Keratinocyte (primary cell): Measurements from ENCODE around the gene NUP210L. TPM values are rescaled to one million over a fixed set of nuclear protein-coding genes. Genes with fewer than 3 reads are reported as not detected.

ENCODE experiments used
- DNase-seq: peaks from one replicate; pipeline ENCODE4 v3.0.0-alpha.2; 2011; ENCODE audit warnings: low read depth, missing footprints, low spot score
- FAIRE-seq: peaks from 2 replicates; lab custom pipeline; 2011; peaks lifted over from hg19 to GRCh38; lab: Jason Lieb, UNC
- H2AFZ ChIP-seq: 2 replicates; pipeline ENCODE4 v1.6.0; 2012; ENCODE audit warnings: low read length, control low read depth, inconsistent platforms; ENCODE audit not compliant: control insufficient read depth
- H3K27ac ChIP-seq: 2 replicates; pipeline ENCODE4 v1.5.1; 2011; ENCODE audit warnings: low read length; ENCODE audit not compliant: control insufficient read depth, insufficient read depth
- H3K27me3 ChIP-seq: 3 replicates; pipeline ENCODE4 v1.6.0; 2011; ENCODE audit warnings: low read length; ENCODE audit not compliant: control insufficient read depth, insufficient read depth; ENCODE audit errors: extremely low read depth
- H3K36me3 ChIP-seq, 2 experiments: 2 replicates in 1 of 2; 3 replicates in 1 of 2; pipeline ENCODE4 v1.5.1; 2011; ENCODE audit warnings: low read length in 2 of 2, mild to moderate bottlenecking in 1 of 2; ENCODE audit not compliant: control insufficient read depth in 2 of 2, insufficient read depth in 2 of 2; ENCODE audit errors: extremely low read depth in 1 of 2
- H3K4me1 ChIP-seq: 3 replicates; pipeline ENCODE4 v1.5.1; 2011; ENCODE audit warnings: low read length; ENCODE audit not compliant: control insufficient read depth, insufficient read depth; ENCODE audit errors: extremely low read depth
- H3K4me2 ChIP-seq: 3 replicates; pipeline ENCODE4 v1.6.0; 2011; ENCODE audit warnings: low read depth, low read length; ENCODE audit not compliant: control insufficient read depth, insufficient read depth; ENCODE audit errors: extremely low read depth
- H3K4me3 ChIP-seq, 3 experiments: fragments of 200-600 bp in 1 of 3; sonication (generic) in 1 of 3; 2 replicates in 2 of 3; 3 replicates in 1 of 3; pipeline ENCODE4 v1.5.1; 2011 to 2016; ENCODE audit warnings: low read length in 3 of 3, mild to moderate bottlenecking in 3 of 3, control low read depth in 2 of 3, inconsistent platforms in 1 of 3, low read depth in 1 of 3, mixed read lengths in 1 of 3, mixed run types in 1 of 3, moderate library complexity in 1 of 3; ENCODE audit not compliant: control insufficient read depth in 2 of 3, insufficient read depth in 2 of 3; ENCODE audit errors: extremely low read depth in 1 of 3
- H3K79me2 ChIP-seq: 2 replicates; pipeline ENCODE4 v1.6.0; 2012; ENCODE audit warnings: low read length; ENCODE audit not compliant: control insufficient read depth, insufficient read depth
- H3K9ac ChIP-seq: 3 replicates; pipeline ENCODE4 v1.6.0; 2011; ENCODE audit warnings: low read length; ENCODE audit not compliant: control insufficient read depth, insufficient read depth; ENCODE audit errors: extremely low read depth
- H3K9me1 ChIP-seq: 3 replicates; pipeline ENCODE4 v1.6.0; 2011; ENCODE audit warnings: low read length; ENCODE audit not compliant: control insufficient read depth, insufficient read depth; ENCODE audit errors: extremely low read depth
- H3K9me3 ChIP-seq: 2 replicates; pipeline ENCODE4 v1.5.1; 2012; ENCODE audit warnings: low read depth, low read length; ENCODE audit not compliant: control insufficient read depth
- H4K20me1 ChIP-seq: 3 replicates; pipeline ENCODE4 v1.6.0; 2011; ENCODE audit warnings: low read length; ENCODE audit not compliant: control insufficient read depth, insufficient read depth; ENCODE audit errors: extremely low read depth
- EZH2 ChIP-seq: IDR thresholded peaks from one replicate; pipeline ENCODE4 v1.6.1; 2012; ENCODE audit warnings: inconsistent platforms, mild to moderate bottlenecking, low read length, moderate library complexity
- dilution Hi-C: fragments of 300-500 bp; cut with MboI; formaldehyde crosslinking; loops from one replicate; pipeline ENCODE4 v1.7.0; 2020; ENCODE audit warnings: low sequenced_read_pairs; ENCODE audit not compliant: extremely low pct_ligation_motif_present
- polyA plus RNA-seq, 5 experiments: library from polyadenylated mRNA; depleted of rRNA in 3 of 5; stranded (reverse) in 3 of 5; stranded (forward) in 1 of 5; unstranded in 1 of 5; fragments of >200 nt; gene quantifications; 1 replicate in 1 of 5; 2 replicates in 3 of 5; 3 replicates in 1 of 5; pipeline versions ENCODE4 v1.2.1 to v1.2.3, GENCODE V29; 2011 to 2012; ENCODE audit warnings: missing spikeins in 2 of 5, low read depth in 1 of 5, low replicate concordance in 1 of 5
- TF ChIP-seq, protein P1 (sequence below), 3 experiments: IDR thresholded peaks in 1 of 3; conservative IDR thresholded peaks in 1 of 3; optimal IDR thresholded peaks in 1 of 3; 2 replicates in 2 of 3; 3 replicates in 1 of 3; pipeline versions ENCODE3 to v1.5.1; 2011; ENCODE audit warnings: low read length in 3 of 3, mild to moderate bottlenecking in 3 of 3, moderate library complexity in 2 of 3, control low read depth in 1 of 3, inconsistent platforms in 1 of 3; ENCODE audit not compliant: insufficient read depth in 2 of 3; ENCODE audit errors: extremely low read depth in 1 of 3

NUP210L gene
- polyA plus RNA-seq, 1 donor (not counting 4 experiments of a cell fraction or from before 2014, with no cell fraction given) = 0.01 TPM

DNA sequence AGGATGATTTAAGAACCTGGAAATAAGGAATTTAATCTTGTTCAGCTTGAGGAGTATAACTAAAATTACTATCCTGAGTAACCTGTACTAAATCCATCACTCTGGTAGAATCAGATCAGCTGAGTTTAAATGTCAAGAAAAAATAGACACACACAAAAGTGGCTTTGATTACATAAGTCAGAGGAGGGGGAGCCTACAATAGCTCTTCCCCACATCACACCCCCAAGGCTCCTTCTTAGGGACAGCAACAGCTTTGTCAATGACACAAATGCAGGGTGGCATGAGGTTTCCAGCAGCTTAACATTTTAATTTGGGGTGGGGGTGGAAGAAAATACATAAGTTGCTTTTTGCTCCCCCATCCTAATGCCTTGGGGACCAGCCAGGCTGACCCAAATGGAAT lies 12.6 kb upstream of the NUP210L start:
- no peaks in the 10 kb centered on the region for H3K9me3 ChIP-seq
- no peaks in the 10 kb centered on the region for H3K9me1 ChIP-seq
- H3K4me3 ChIP-seq = no peak overlapping the region
- H3K4me1 ChIP-seq = no peaks in the 10 kb centered on the region
- H3K27me3 ChIP-seq = no peaks in the 10 kb centered on the region
- H3K4me2 ChIP-seq = no peak overlapping the region
- H3K27ac ChIP-seq = no peak overlapping the region
- dilution Hi-C loops = no loop called here
- H2AFZ ChIP-seq = no peak overlapping the region
- H3K79me2 ChIP-seq = peaks cover 52% of the 10 kb centered on the region
- DNase-seq (no peak), FAIRE-seq (no peak)
- H3K36me3 ChIP-seq = peaks cover 45 to 62% of the 10 kb centered on the region in 2 experiments
- TF ChIP-seq EZH2 = no peak
- TF ChIP-seq, protein P1, sequence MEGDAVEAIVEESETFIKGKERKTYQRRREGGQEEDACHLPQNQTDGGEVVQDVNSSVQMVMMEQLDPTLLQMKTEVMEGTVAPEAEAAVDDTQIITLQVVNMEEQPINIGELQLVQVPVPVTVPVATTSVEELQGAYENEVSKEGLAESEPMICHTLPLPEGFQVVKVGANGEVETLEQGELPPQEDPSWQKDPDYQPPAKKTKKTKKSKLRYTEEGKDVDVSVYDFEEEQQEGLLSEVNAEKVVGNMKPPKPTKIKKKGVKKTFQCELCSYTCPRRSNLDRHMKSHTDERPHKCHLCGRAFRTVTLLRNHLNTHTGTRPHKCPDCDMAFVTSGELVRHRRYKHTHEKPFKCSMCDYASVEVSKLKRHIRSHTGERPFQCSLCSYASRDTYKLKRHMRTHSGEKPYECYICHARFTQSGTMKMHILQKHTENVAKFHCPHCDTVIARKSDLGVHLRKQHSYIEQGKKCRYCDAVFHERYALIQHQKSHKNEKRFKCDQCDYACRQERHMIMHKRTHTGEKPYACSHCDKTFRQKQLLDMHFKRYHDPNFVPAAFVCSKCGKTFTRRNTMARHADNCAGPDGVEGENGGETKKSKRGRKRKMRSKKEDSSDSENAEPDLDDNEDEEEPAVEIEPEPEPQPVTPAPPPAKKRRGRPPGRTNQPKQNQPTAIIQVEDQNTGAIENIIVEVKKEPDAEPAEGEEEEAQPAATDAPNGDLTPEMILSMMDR (optimal IDR thresholded peaks at IDR 0.05 in 1 of 3, IDR thresholded peaks at IDR 0.05 in 1 of 3, conservative IDR thresholded peaks at IDR 0.05 in 1 of 3; ENCODE audit: extremely low read depth in 1 of 3, insufficient read depth in 2 of 3, low read length in 3 of 3) = no peak
- H4K20me1 ChIP-seq = peaks cover 3% of the 10 kb centered on the region
- H3K9ac ChIP-seq = no peak overlapping the region

DNA sequence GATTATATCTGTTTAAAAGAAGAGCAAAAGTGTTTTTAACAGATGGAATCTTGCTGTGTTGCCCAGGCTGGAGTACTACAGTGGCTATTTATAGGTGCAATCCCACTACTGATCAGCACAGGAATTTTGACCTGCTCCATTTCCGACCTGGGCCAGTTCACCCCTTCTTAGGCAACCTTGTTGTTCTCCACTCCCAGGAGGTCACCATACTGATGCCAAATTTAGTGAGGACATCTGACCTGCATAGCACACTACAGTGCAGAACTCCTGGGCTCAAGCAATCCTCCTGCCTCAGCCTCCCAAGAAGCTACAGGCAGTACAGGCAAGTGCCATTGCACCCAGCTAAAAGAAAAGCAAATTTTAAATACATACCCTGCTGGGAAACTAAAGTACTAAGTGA lies 11.3 kb upstream of the NUP210L start:
- Histone ChIP-seq H3K27ac (no peak overlapping the region), H3K36me3 (peaks cover 35 to 60% of the 10 kb centered on the region in 2 experiments), H3K9me3 (no peaks in the 10 kb centered on the region), H3K9ac (no peak overlapping the region), H3K27me3 (no peaks in the 10 kb centered on the region), H3K4me1 (no peaks in the 10 kb centered on the region), H4K20me1 (peaks cover 3% of the 10 kb centered on the region), H3K9me1 (no peaks in the 10 kb centered on the region), H3K4me2 (no peak overlapping the region), H2AFZ (no peak overlapping the region), H3K79me2 (peaks cover 44% of the 10 kb centered on the region), H3K4me3 (no peak overlapping the region)
- DNase-seq (no peak), FAIRE-seq (no peak)
- TF ChIP-seq, protein P1 (optimal IDR thresholded peaks at IDR 0.05 in 1 of 3, IDR thresholded peaks at IDR 0.05 in 1 of 3, conservative IDR thresholded peaks at IDR 0.05 in 1 of 3; ENCODE audit: extremely low read depth in 1 of 3, insufficient read depth in 2 of 3, low read length in 3 of 3) = no peak
- TF ChIP-seq EZH2 = no peak
- dilution Hi-C loops = no loop called here
